Esophagus mucosa (tissue), 1 donor: ENCODE results near the gene NEURL1. TPM values are rescaled to one million over a fixed set of nuclear protein-coding genes. Genes with fewer than 3 reads are reported as not detected.
"Not testable (repeated sequence)": the region's sequence is repeated elsewhere in the genome, so short reads cannot be mapped to it uniquely, and the experiment has no call there.

Experiments
- ATAC-seq: fragments of 200-7000 bp; cut with Tn5 transposase; one replicate; pipeline ENCODE4 v1.9.1; 2020
- total RNA-seq: library from RNA; stranded (reverse); gene quantifications from one replicate; pipeline ENCODE4 v1.2.4, GENCODE V29; 2023
- donor health status: DM: yes; HTN: yes; CAD: no.

The NEURL1 gene
- total RNA-seq, 1 donor from 2014 or later, result 0.16 TPM

DNA sequence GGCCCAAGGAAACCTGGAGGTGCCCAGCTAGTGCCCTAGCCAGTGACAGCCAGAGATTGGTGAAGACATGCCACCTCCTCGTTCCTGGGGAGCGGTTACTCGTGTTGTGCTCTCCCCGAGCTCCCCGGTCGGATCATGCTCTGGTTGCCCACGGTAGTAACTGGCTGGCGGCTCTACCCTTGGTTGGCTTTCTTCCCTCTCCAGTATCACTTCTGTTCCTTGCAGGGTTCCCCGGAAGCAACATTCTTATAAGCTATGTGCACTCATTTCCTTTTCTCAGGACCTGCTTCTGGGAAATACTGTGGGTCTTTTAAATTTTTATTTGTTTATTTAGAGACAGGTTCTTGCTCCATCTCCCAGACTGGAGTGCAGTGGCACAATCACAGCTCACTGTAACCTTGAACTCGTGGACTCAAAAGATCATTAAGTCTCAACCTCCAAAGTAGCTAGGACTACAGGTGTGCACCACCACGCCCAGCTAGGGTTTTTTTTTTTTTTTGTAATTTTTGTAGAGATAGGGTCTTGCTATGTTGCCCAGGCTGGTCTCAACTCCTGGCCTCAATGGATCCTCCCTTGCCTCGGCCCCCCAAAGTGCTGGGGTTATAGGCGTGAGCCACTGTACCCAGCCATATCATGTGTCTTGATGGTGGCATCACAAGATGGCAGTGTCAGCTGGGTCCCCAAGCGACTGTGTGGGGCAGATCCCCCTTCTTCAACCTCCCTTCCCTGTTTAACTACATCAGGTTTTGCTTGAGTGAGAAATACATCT, 27.9 kb upstream of the NEURL1 start:
- ATAC-seq, result no peak

DNA sequence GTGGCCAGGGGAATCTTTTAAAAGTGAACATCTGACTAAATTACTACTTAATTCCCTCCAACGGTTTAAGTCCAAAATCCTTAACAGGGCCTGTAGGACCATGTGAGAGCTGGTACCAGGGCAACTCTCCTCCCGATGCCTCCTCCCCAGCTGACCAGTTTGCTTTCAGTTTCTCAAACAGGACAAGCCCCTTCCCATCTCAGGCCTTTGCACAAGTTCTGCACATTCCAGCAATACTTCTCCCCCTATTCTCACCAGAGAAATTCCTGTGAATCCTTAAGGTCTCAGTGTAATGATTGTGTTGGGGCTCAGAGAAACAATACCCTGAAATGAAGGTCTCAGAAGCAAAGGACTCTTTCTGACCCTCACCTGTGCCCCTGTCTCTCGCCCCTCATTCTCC, 26.8 kb upstream of the NEURL1 start:
- no peak for ATAC-seq

DNA sequence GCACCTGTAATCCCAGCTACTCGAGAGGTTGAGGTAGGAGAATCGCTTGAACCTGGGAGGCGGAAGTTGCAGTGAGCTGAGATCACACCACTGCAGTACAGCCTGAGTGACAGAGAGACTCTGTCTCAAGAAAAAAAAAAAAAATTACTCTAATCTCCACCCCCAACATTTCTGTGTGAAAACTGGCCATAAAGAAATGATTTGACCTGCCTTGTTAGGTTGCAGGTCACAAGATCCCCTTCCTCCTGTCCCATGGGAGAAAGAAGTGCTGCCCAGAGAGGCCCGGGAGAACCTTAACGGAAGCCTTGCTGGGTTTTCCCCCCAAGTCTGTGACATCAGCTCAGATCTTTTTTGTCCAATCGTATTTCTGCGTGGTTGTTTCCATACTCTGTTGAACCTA, 26.1 kb upstream of the NEURL1 start:
- ATAC-seq, result no peak

DNA sequence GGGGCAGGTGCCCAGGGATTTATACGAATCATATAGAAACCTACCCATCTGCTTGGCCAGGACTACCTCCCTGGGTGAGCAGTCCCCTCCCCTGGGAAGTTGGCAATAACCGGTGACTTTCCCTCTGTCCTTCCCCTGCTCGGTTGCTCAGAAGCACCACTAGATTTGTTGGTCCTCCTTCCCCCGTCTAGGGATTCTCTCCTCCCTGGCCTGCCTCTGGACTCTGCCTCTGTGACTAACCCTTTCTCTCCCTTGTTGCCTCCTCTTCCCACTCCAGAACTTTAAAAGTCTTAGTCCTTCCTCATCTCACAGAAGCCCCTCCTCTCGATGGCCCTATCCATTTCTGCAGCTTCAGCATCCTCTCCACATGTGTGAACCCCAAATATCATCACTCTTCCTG, 24.3 kb upstream of the NEURL1 start:
- ATAC-seq, result no peak

DNA sequence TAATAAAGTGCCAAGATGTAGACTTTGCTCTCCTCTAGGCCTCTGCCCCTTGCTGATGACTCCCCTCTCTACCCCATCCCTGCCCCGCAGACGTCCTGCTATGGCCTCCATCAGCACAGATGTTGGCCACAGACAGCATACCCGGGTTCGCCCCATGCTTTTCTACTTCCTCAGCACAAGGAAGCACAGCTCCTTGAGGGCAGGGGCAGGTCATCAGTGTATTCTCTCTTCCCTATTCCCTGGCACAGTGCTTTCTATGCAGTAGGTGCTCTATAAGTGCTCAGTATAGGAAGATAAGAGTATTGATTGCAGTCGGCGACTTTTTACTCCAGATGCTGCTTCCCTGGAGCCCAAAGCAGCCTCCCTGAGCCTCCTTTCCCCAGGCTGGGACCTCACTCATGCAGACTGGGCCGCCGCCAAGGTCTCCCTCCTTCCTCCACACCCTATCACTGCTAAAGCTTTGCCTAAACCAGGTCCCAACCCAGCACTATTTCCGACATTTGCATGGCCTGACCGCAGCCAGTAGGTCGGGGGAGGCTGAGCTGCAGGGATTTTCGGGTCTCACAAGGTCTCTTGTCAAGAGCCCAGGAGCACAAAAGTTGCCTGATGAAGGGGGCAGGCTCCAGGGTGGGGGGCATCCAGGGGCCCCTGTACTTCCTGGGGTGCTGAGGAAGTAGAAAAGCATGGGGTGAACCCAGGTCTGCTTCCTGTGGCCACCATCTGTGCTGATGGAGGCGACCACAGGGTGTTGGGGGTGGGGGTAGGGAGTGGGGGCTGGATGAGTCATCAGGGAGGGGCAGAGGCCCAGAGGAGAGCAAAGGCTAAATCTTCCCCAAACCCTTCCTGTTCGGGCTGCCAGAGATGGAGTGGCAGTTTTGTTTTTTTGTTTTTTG, 22.5 kb upstream of the NEURL1 start:
- peak; percentile 81 for ATAC-seq

DNA sequence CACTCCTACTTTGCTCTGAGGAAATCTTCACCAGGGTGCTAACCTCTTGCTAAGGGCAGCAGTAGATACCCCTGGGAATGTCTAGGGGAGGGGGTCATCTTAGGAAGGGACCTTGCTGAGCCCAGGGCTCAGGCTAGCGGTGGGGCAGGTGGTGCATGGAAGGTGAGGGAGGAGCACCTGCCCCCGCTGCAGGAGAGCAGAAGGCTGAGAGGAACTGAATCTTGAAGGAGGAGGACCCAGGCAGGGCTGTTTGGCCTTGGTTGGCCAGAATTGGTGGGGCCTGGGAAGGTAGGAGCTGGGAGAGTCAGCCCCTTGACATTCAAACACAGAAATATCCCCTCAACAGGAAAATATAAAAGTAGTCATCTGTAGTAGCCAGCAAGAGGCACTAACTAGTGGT, 21.5 kb upstream of the NEURL1 start:
- no peak for ATAC-seq

DNA sequence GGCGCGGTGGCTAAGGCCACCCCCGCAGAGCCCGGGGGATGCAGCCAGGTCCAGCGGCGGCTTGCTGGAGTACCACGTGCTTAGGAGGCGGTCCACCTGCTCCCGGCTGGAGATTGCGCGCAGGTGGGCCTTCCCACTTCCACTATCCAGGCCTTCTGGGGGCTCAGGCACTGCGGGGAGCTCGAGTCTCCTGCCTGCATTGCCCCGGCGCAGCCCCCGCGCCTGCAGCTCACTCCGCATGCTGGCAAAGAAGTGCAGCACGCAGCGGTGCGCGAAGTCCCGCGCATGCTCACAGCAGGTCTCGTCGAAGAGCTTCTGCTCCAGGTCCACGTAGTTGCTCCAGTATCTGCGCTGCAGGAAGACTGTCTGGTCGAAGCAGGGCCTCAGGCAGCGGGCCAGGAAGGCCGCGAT, 20.2 kb upstream of the NEURL1 start:
- ATAC-seq, result no peak

DNA sequence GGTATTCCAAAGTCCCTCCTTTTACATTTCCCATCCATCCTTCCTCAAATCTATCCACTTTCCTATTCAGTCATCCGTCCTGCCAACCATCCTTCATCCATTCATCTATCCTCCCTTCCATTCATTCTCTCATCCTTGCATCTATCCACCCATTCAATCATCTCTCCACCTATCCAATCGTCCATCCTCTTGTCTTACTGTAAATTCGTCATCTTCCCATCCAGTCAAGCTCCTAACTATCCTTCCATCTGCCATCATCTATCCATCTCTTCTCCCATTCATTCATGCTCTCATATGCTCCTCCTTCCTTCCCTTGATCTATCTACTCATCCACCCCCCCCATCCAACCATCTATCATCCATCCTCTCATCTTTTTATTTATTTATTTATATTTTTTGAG, 19.4 kb upstream of the NEURL1 start:
- no peak for ATAC-seq

DNA sequence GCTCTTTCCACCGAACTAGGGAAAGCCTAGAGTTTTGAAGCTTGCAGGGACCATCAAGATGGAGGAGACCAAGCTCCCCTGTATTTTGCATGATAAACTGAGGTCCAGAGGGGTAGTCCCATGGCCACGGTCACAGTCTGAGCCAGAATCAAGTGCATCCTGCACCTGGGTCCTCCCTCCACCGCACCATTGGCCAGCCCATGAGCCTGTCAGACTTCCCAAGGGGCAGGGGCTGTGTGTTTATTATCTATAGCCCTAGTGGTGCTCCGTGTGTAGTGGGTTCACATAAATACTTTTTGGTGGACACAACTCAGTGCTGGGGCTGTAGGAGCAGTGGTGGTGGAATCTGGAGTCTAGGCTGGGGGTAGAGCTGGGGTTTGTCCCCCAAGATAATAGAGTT, 18.1 kb upstream of the NEURL1 start:
- ATAC-seq, result no peak

DNA sequence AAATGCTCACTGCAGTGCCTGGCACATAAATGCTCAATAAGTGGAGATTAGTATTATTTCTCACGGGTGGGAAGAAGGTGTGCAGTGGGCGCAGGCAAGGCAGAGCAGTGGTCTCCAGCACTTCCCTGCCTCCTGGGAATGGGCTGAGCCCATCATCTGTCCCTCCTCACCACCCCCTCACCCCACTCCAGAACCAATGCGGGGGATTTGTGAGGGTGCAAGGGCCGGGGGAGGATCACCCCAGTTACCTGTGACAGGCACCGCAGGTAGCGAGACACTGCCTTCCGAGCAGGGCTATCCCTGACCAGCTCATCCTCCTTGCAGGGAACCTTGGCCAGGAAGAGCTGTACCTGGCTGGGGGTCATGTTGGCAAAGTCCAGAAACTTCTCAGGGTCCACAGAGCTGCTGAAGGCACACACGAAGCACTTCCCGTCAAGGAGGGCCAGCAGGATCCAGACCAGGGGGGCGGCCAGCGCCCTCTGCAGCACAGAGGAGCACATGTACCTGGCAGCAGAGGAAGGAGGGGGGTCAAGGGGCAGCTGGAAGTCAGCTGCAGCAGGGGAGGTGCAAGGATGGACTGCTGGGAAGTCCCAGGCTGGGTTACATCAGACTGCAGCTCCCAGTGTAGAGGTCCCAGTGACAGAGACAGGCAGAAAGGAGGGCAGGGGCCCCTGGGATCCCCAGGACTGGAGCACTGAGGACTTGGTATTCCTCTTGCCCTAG, 17.3 kb upstream of the NEURL1 start:
- ATAC-seq, result no peak

DNA sequence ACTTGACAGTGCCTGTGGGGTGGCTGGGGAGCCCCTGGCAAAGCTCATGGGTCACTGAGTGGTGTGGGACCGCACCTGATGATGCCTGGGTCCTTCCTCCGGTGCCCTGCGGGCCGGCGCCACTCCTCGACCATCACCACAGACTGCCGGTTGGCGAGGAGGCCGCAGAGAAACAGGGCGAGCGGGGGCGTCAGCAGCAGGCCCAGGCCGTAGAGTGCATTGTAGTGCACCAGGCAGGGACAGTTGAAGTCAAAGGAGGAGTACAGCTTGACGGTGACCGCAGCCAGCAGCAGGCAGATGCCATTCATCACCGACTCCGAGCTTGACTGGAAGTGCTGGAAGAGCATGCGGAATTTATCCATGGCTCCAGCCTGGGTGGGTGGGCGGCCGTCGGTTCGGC, 14.8 kb upstream of the NEURL1 start:
- no peak for ATAC-seq

DNA sequence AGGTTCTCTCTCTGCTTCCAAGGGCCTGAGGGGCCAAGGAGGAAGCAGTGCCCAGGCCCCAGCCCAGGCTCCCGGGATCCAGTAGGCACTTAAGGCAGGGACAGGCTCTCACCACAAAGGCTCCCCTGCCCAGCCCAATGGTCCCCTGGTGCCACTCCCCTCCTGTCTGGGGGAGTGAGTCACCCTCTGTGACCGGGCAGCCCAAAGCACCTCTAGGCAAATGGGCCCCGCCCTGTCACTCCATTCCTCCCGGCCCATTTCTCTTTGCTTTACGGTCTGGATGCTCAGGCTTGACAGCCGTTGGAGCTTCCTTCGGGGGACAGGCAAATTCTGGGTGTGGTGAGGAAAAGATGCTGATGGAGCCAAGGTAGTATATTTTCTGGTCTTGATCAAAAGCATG, 14.4 kb upstream of the NEURL1 start, which contains the start of gene CALHM3:
Gene CALHM3, minus strand, starts transcription at position 106 of the 400 bp plus-strand sequence. CDS start 208 bp downstream, outside the sequence.
- ATAC-seq, result peak; percentile 92

DNA sequence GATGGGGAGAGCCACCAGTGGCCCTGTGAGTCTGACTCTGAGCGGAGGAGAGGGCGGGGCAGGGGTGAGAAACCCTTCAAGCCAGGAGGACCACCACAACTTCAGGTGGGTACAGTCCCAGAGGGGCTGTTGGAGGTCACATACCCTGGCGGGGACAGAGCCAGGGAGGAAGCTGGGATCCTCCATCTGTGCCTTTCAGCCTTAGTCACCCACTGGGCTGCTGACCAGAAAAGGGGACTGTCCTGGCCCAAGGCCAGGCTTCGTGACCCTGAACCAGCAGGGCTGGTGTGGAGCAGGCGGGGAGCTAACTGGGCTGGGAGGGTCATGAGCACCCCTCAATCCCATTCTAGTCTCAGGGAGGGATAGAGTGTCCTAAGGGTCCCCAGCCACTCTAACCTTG, 13.0 kb upstream of the NEURL1 start:
- peak; percentile 9 for ATAC-seq

DNA sequence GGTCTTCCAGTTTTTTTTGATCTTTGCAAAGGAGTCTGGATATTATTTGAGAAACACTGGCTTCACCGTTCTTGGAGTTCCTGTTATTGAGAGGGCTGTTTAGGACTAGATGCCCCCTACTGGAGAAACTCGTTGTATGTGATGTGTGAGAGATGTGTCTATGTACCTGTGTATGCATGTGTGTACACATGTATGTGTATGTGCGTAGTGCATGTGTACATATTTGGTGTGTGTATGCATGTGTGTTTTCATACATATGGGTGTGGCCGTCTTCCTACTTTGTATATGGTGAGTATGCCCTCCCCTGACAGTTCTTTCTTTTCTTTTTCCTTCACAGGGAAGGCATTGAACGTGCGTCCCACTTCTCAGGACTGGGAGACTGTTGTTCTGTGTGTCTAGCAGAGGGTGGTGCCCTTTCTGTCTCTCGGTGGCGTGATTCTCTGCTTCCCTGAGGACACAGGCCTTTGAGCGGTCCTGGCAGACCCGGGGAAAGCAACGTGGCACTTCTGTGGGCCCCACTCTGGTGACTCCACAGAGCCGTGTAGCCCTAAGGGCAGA, 11.5 kb upstream of the NEURL1 start:
- ATAC-seq, result peak; percentile 54

DNA sequence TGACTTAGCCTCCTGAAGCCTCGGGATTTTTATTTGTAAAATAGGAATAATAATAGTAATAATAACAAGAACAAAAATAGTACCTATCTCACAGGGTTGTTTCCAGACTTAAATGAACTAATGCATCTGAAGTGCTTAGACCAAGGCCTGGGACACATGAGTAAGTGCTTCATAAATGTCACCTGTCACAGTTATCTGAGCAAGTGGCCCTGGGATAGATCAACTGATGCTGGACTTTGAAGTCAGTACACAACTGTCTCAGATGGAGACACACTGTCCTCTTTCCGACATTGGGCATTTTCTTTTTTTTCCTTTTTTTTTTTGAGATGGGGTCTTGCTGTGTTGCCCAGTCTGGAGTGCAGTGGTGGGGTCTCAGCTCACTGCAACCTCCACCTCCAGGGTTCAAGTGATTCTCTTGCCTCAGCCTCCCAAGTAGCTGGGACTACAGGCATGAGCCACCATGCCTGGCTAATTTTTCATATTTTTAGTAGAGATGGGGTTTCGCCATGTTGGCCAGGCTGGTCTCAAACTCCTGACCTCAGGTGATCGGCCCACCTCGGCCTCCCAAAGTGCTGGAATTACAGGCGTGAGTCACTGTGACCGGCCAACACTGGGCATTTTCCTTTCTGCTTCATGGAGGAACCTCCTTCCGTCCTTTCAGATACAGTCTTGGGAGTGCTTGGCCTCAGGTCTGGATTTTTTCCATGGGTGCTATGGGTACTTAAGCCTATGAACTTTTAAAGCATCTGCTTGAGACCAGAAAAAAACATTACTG, 6.7 kb upstream of the NEURL1 start:
- ATAC-seq, result not testable (repeated sequence)

DNA sequence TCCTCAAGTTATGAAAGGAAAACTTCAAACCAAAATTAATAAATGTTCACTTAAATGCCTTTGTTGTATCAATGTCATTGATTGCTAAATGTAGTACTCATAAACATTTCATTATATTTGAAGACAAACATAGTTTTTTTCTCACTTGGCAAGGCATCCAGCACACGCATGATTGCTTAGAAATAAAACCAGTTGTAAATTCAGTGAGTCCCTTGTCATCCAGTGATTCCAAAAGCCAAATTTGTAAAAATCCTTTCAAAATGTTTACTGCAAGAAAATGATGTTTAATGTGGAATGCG, 6.1 kb upstream of the NEURL1 start:
- ATAC-seq, result no peak

DNA sequence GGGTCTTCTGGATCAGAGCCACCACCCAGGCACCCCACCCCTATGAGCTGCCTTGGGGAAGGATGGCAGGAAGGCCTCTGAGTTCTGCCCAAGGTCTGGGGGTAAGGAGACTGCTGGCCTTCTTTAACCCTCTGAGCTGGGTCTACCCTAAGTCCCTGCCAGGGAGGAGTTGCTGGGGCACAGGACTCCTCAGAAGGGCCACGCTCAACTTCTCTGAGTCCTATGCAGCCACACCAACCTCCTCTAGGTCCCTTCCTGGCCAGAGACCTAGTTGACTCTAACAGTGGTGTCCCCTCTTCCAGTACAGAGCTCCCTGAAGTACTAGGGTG, 2.6 kb upstream of the NEURL1 start:
- ATAC-seq, result no peak

DNA sequence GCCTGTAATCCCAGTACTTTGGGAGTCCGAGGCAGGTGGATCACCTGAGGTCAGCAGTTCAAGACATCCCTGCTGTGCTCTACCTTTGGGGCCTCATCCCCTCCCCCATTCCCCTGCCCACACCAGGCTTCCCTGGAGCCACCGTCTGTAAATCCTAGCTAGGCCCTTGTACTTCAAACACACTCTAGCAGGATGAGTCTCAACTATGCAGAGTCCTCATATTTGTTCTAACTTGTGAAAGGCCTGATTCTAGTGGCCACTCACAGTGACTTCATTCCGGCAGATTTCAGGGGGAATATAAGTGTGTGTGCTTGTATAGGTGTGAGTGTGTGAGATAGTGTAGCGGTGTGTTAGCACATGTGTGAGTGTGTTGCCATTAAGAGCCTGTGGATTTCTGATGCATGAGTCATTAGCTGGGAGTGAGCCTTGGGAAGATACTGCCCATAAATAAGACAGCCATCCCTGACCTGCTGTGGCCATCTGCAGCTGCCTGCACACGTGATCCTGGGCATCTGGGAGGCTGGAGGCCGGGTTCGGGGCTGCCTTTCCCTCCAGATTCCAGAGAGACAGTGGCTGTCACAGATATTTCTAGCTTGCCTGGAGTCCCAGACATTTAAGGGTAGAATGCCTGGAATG, 1.7 kb upstream of the NEURL1 start:
- ATAC-seq, result peak; percentile 48

DNA sequence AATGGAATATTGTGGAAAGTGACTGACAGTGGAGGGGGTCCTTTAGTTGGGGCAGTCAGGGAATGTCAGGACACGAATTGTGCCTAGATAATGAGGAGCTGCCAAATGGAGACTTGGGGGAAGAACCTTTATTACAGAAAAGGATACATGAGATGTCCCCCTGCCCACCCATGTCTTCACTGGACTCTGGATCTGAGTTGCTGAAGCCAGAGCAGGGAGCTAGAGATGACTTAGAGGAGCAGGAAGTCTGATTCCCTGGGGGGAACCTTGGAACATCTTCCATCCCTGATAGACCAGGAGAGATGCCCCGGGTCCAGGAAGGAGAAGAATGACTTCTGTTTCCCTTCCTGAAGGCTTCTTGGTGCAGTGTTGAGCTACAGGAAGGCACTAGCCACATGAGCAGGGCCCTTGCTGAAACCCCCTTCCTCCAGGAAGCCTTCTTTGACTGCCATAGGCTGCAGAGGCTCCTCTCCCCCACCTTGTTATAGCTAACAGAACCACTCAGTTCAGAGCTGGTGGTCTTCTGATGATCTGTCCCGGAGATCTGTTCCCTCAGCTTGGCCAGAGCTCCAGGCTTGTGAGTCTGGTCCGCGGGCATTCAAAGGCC, 747 bp upstream of the NEURL1 start:
- no peak for ATAC-seq

DNA sequence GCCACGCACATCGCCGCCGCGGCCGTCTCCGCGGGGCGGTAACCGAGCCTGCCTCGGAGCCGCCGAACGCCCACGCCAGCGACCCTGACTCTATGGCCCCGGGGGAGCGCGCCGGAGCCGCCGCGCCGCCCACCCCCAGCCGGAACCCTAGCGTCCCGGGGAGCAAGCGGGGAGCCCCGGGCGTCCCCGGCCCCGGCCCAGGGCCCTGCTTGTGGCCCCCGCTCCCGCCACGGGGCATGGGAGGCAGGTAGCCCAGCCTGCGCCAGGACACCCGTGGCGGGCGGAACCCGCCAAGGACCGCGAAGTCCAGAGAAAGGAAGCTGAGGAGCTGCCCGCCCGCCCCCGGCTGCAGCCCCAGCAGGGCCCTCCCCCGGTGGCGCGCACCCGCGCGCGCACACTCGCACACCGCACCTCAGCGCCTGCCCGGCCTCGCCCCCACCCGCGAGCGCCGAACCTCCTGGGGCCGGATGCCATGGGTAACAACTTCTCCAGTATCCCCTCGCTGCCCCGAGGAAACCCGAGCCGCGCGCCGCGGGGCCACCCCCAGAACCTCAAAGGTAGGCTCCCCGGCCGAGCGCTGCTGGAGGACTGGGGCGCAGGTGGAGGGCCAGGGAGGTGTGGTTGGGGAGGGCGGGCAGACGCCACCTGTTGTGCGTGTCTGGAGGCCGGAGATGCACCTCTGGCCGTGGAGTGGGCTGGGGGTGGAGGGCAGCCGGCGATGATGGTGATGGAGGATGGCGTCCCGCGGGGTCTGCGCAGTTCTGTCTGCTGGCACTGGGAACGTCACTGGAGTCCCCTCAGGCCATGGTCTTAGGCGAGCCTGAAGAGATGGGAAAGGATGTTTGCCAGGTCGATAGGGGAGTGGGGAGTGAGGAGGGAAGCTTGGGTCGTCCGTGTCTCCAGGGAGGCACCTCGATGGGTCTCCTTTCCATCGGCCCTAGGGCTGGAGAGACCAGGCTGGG, 692 bp downstream of the NEURL1 start:
- peak; percentile 21 for ATAC-seq
